Activated naive CD4-positive, alpha-beta T cell treated with Interleukin-2 at 50 U/mL for 16 hours (primary cell): ENCODE results near the gene FAM162B.
"Not testable (repeated sequence)": the region's sequence is repeated elsewhere in the genome, so short reads cannot be mapped to it uniquely, and the experiment has no call there.

Source experiments
- DNase-seq: peaks from one replicate; pipeline ENCODE4 v3.0.0-alpha.2; 2020

The FAM162B gene

DNA sequence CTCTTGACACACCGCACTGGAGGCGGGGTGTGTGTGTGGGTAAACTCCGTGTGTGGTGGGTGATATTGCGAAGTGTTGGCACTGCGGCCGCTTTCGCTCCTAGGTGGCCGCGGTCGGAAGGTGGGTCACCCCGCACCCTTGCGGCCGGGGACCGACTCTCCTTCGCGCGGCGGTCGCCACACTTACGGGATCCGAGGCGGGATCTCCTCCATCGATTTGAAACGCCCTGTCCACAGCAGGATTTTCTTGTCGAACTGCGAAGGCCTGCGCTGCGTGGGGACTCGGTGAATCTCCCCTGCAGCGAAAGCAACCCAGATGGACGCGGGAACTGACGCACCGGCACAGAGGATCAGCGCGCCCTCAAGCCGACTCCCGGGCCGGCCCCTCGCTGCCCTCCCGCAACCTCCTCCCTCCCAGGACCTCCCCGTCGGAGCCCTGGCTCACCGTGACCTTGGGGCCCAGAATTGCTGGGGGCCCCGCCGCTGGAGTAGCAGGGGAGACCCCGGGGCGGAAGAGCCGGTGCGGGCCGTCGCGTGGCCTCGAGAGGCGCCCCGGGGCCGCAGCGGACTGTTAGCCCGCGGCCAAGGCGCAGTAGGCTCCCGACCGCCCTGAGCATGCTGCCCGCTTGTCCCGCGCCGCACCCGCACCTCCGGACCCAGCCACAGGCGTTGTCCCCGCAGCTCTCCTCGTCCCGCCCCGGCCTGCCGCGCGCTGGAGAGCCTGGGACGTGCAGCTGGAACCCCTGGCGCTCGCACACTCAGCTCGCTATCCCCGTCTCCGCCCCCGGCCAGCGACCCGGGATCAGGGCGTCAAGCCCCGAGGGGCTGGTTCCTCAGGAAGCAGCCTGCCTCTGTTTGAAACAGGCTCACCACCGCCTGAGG, at the start of gene FAM162B:
Gene FAM162B (minus strand): TSS at position 759 of the 881 bp plus-strand sequence. CDS start 143 bp downstream, at position 616.
- no peak for DNase-seq

DNA sequence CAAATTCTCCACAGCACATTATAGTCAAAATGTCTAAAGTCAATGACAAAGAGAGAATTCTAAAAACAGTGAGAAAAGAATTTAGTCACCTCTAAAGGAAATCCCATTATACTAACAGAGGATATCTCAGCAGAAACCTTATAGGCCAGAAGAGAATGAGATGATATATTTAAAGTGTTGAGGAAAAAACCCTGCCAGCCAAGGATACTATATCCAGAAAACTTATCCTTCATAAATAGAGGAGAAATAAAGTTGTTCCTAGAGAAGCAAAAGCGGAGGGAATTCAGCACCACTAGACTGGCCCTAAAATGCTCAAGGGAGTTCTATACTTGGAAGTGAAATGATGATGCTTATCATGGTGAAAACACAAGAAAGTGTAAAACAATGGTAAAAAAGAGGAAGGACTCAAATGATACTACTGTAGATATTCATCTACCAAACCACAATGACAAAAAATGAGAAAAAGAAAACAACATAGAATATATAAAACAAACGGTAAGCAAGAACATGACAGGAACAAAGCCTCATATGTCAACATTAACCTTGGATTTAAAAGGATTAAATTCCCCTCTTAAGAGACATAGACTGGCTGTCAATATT, 46.6 kb upstream of the FAM162B start:
- no peak for DNase-seq

GRCh38 chr6:116801971-116802370, 36.5 kb upstream of the FAM162B start:
- no peak for DNase-seq

DNA sequence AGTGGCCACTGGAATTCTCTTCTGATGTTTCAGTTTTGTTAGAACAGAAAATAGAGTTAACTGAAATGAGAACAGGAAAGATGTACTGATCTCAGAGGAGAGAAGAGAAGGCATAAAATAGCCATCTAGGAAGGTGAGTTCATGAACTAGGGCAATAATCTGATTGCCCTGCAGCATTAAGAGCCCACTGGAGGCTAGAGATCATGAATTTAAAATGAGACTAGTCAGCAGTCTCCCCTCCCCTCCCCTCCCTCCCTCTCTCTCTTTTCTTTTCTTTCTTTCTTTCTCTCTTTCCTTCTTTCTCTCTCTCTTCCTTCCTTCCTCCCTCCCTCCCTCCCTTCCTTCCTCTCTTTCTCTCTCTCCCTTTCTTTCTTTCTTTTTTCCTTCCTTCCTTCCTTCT, 34.4 kb upstream of the FAM162B start:
- no peak for DNase-seq

DNA sequence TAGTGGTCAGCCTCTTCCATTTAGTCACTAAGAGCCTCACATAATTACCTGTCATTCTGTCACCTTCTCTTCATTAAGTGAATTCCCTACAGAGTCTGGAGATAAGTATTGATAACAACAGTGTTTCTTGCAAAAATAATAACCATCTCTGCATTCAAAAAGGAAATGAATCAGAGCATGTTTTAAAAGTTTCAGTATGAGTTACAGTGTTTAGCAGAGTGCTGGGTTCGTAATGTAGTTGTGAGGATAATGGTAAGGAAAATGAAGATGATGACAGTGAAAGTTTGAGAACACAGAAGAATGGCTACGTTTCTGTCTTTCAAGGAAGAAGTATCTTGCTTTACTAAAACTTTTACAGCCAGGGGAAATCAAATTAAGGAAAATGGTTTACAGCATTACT, 32.1 kb upstream of the FAM162B start:
- DNase-seq, result no peak

DNA sequence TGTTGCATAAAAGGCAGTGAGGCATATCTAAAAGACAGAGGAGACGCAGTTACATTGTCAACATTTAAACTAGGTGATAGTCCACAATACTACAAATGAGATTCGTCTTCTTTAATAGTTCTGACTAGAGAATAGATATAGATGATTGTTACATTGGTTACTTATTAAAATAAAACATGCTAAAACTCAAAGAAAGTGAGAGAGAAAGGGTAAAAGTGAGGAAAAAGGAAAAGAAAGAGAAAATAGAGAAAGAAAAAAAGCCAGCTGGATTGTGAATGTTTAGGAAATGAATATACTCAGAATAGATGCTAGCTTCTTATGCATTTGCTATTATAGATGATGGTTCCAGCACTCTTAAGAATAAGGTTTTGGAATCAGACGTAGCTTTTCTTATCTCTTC, 27.7 kb upstream of the FAM162B start:
- no peak for DNase-seq

DNA sequence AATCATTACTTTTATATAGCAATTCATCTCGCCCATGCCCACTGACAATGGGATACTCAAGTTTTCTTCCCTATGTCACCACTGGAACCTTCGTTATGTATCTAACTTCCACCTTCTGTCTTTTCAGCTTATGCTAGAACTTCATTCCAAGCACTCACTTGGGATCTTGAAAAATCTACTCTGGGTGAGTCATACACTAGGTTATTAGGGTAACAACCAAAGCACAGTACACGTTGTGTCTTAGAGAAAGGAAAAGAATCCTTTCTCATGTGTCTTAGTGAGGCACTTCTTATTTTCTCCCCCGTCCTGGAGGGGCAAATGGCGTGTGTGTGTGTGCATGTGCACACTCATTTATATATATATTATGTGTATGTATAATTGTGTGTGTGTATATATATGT, 18.3 kb upstream of the FAM162B start:
- no peak for DNase-seq

- no peak for DNase-seq
Measured at GRCh38 chr6:116779573-116780164, 14.2 kb upstream of the FAM162B start.

- DNase-seq, result no peak
Measured at GRCh38 chr6:116773886-116774285, 8.4 kb upstream of the FAM162B start.

GRCh38 chr6:116772450-116772849, 6.9 kb upstream of the FAM162B start:
- no peak for DNase-seq

GRCh38 chr6:116767715-116768114, 2.2 kb upstream of the FAM162B start:
- no peak for DNase-seq

GRCh38 chr6:116766506-116767176, 1.1 kb upstream of the FAM162B start:
- DNase-seq, result no peak

GRCh38 chr6:116764629-116764960, 924 bp downstream of the FAM162B start:
- no peak for DNase-seq

GRCh38 chr6:116763906-116764628, 1.5 kb downstream of the FAM162B start:
- no peak for DNase-seq

- no peak for DNase-seq
Measured at GRCh38 chr6:116763048-116763447, 2.5 kb downstream of the FAM162B start.

DNA sequence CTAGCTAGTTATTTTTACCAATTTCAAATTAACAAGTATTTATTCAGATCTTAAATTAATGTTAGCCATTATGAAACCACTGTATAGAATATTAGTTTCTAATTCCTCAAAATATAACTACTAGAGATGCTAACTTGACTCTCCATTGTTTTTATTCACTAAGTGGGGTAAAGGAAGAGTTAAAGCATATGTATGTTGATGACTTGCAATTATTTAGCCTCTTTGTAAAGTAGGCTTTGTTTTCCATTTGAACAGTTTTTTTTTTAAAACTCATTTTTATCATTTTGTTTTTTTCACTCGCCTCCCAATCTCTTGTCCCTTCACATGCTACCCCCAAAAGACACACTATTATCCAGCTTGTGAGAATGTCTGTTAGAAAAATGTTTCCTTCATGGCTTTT, 3.3 kb downstream of the FAM162B start:
- DNase-seq, result no peak

GRCh38 chr6:116761779-116762178, 3.7 kb downstream of the FAM162B start:
- no peak for DNase-seq

GRCh38 chr6:116745176-116745575, 20.3 kb downstream of the FAM162B start:
- no peak for DNase-seq

- DNase-seq, result no peak
Measured at GRCh38 chr6:116741571-116741970, 23.9 kb downstream of the FAM162B start.

- not testable (repeated sequence) for DNase-seq
Measured at GRCh38 chr6:116740486-116740885, 25.0 kb downstream of the FAM162B start.

- DNase-seq, result no peak
Measured at GRCh38 chr6:116737004-116737403, 28.5 kb downstream of the FAM162B start.

DNA sequence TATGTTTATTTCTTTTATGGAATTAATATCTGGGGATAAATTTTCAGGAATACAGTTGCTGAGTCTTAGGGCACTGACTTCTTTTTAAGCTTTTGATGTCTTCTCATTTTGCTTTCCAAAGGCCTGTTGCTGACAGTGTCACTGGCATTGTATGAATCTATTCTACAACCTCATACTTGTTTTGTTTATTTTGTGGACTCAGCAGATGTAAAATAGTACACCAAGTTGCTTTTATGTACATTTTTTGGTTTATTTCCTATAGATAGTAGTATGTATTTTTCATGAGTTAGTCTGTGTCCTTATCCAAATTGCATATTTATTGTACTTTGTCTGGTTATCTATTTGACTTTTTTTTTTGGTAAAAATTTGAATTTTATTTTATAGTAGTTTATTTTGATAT, 35.0 kb downstream of the FAM162B start:
- DNase-seq, result no peak

DNA sequence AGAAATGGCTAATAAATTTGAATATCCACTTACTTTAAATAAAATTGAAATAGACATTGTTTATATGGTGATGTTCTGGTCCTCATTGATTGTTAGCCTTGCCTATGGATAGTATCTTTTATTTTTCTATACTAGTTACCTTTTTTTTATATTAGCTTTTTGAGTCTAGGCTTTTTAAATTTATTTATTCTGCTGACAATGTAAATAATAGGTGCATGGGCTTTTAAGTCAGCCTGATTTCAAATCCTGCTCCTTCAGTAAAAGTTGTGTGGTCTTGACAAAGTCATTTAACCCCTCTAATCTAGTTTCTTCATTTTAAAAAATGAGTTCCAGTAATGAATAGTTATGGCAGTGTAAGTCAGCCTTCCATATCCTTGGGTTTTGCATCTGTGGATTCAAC, 38.6 kb downstream of the FAM162B start:
- no peak for DNase-seq
